RWPE1 (cell line): ENCODE results near the gene IL31RA.

Experiments
- CTCF ChIA-PET: fragments of 350-600 bp; sonication (Branson Sonifier 250); formaldehyde crosslinking; extraction: SDS; loops from one replicate; lab custom pipeline; 2021; lab: Yijun Ruan, JAX
- POLR2A ChIA-PET: fragments of 400-600 bp; formaldehyde crosslinking; extraction: SDS; loops from one replicate; lab custom pipeline; 2020; ENCODE audit warnings: antibody characterized with exemption; ENCODE audit not compliant: low non-redundant PET; lab: Yijun Ruan, JAX
- DNase-seq: peaks from one replicate; pipeline ENCODE4 v3.0.0; 2012; ENCODE audit warnings: low spot score
- H3K27ac ChIP-seq: fragments of 450-650 bp; 2 replicates; pipeline ENCODE4 v1.5.1; 2017
- TF ChIP-seq, protein P1 (sequence below): fragments of 450-650 bp; conservative IDR thresholded peaks from 2 replicates; pipeline ENCODE4 v1.5.1; 2017; ENCODE audit warnings: low read depth, mild to moderate bottlenecking

Gene IL31RA

GRCh38 chr5:55900068-55900467 is 48.9 kb downstream of the IL31RA start:
- TF ChIP-seq, protein P1, sequence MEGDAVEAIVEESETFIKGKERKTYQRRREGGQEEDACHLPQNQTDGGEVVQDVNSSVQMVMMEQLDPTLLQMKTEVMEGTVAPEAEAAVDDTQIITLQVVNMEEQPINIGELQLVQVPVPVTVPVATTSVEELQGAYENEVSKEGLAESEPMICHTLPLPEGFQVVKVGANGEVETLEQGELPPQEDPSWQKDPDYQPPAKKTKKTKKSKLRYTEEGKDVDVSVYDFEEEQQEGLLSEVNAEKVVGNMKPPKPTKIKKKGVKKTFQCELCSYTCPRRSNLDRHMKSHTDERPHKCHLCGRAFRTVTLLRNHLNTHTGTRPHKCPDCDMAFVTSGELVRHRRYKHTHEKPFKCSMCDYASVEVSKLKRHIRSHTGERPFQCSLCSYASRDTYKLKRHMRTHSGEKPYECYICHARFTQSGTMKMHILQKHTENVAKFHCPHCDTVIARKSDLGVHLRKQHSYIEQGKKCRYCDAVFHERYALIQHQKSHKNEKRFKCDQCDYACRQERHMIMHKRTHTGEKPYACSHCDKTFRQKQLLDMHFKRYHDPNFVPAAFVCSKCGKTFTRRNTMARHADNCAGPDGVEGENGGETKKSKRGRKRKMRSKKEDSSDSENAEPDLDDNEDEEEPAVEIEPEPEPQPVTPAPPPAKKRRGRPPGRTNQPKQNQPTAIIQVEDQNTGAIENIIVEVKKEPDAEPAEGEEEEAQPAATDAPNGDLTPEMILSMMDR: no peak
- ChIA-PET POLR2A (no interaction called here), CTCF (interaction anchor here (0.6 kb wide), 2 partner anchors 33 to 237 kb away, joined by 3 to 10 read pairs; no protein-coding TSS in a partner anchor)
- no peak overlapping the region for H3K27ac ChIP-seq
- DNase-seq: no peak

- DNase-seq: no peak
- ChIA-PET CTCF (no interaction called here), POLR2A (no interaction called here)
- no peak overlapping the region for H3K27ac ChIP-seq
- TF ChIP-seq, protein P1: no peak
These were observed 49.6 kb downstream of the IL31RA start for GRCh38 chr5:55900776-55901175.

DNA sequence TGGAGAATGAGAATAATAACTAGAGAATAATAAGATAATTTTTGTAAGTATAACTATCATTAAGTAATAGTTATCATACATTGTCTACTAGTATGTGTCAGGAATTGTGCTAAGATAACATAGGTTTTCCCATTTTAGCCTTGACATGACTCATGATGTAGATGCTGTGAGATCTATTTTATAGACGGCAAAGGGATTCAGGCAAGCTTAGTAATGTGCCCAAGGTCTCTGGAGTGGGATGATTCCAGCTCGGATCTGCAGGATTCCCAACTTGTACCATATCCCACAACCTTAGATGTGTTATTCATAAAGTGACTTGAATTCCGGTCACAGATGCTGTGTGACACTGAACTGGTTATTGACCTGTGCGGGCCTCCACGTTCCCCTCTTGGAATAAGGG is 51.5 kb downstream of the IL31RA start:
- TF ChIP-seq, protein P1: no peak
- H3K27ac ChIP-seq: no peak overlapping the region
- ChIA-PET POLR2A (no interaction called here), CTCF (interaction anchor here (0.6 kb wide), 1 partner anchor 1136 kb away, joined by 7 read pairs; no protein-coding TSS in a partner anchor)
- no peak for DNase-seq

GRCh38 chr5:55903121-55903701 is 52.1 kb downstream of the IL31RA start:
- CTCF ChIA-PET: interaction anchor here (0.6 kb wide), 1 partner anchor 148 kb away, joined by 3 read pairs; no protein-coding TSS in a partner anchor
- no peak for DNase-seq

DNA sequence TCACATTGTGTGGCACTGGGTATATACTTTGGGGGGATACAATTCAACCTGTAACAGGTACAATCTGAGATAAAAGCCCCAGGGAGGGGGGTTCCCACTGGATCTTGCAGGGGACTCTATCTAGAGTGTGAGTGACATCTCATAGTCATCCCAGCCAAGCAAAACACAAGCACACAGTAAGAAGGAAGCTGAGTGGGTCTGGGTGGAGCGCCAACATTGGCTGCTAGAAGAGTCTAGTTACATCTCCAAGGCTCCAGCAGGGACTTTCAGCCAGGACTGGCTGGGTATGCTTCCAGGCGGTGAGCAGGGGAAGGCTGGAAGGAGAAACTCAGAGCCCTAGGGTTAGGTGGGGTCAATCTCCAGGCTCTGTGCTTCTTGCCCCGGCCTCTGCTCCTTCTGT is 53.0 kb downstream of the IL31RA start:
- POLR2A ChIA-PET: no interaction called here
- H3K27ac ChIP-seq: no peak overlapping the region
- TF ChIP-seq, protein P1: no peak
- DNase-seq: no peak
- CTCF ChIA-PET: interaction anchor here (0.6 to 0.7 kb wide), 3 partner anchors 32 to 356 kb away, joined by 3 to 4 read pairs (median 4); no protein-coding TSS in a partner anchor

More at GRCh38 chr5:55903121-55903701, 52.1 kb downstream of the IL31RA start:
- H3K27ac ChIP-seq: no peak overlapping the region
- TF ChIP-seq, protein P1: no peak
- POLR2A ChIA-PET: interaction anchor here (0.5 kb wide), 1 partner anchor 22 kb away, joined by 9 read pairs; no protein-coding TSS in a partner anchor

DNA sequence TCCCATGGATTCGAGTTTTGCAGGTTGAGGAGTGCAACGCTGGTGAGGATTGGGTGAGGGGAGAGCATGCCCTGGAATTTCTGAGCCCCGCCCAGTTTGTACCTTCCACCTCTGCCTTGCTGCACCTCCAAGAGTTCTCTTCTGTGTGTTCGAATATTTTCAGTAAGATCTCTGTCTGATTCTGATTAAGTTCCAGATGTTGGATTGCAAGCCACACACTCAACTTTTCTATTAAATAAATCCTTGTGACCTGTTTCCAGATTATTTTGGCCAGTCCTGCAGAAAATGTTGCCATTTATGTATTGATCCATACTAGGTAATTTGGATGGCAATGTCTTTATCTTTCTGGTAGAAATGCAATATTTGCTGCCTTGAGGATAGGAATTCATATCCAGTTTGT is 54.1 kb downstream of the IL31RA start:
- CTCF ChIA-PET: no interaction called here

More for the DNA sequence above, 54.1 kb downstream of the IL31RA start:
- TF ChIP-seq, protein P1: no peak
- POLR2A ChIA-PET: no interaction called here
- no peak for DNase-seq
- no peak overlapping the region for H3K27ac ChIP-seq
